Heart left ventricle (tissue), 16 donors: ENCODE measurements around the gene TRIM17. TPM values are rescaled to one million over a fixed set of nuclear protein-coding genes. Genes with fewer than 3 reads are reported as not detected.

Experiments
- ATAC-seq, 4 donors: fragments of 200-7000 bp; cut with Tn5 transposase; one replicate each; pipeline ENCODE4 v1.9.1; 2020 to 2022; ENCODE audit warnings: moderate library complexity in 4 of 4, mild to moderate bottlenecking in 3 of 4, moderate number of reproducible peaks in 1 of 4
- DNase-seq, 5 donors: peaks; one replicate each; pipeline ENCODE4 v3.0.0-alpha.2; 2020
- H3K27ac ChIP-seq, 12 donors: fragments of 200-600 bp; sonication (generic) in 4 of 12; one replicate each; pipeline versions ENCODE4 v1.5.0 to v1.8.0; 2016 to 2022; ENCODE audit warnings: mild to moderate bottlenecking in 2 of 12
- H3K27me3 ChIP-seq, 9 donors: fragments of 200-600 bp; sonication (generic) in 2 of 9; one replicate each; pipeline versions ENCODE4 v1.5.1 to v1.8.0; 2016 to 2022; ENCODE audit warnings: mild to moderate bottlenecking in 3 of 9
- H3K36me3 ChIP-seq, 9 donors: fragments of 200-600 bp; sonication (generic) in 2 of 9; one replicate each; pipeline versions ENCODE4 v1.5.0 to v1.8.0; 2018 to 2022; ENCODE audit warnings: mild to moderate bottlenecking in 2 of 9
- H3K4me1 ChIP-seq, 12 donors: fragments of 200-600 bp; sonication (generic) in 4 of 12; one replicate each; pipeline versions ENCODE4 v1.5.0 to v1.8.0; 2016 to 2022; ENCODE audit warnings: mild to moderate bottlenecking in 3 of 12
- H3K4me3 ChIP-seq, 12 donors: fragments of 200-600 bp; sonication (generic) in 4 of 12; one replicate each; pipeline versions ENCODE4 v1.5.0 to v1.8.0; 2017 to 2022; ENCODE audit warnings: mild to moderate bottlenecking in 9 of 12, moderate library complexity in 4 of 12
- H3K9me3 ChIP-seq, 12 donors: fragments of 200-600 bp; sonication (generic) in 4 of 12; one replicate each; pipeline versions ENCODE4 v1.5.0 to v1.8.0; 2016 to 2022; ENCODE audit warnings: mild to moderate bottlenecking in 1 of 12
- POLR2A ChIP-seq, 2 donors: fragments of 450-650 bp; IDR thresholded peaks; one replicate each; pipeline ENCODE4 v1.6.1; 2017; ENCODE audit warnings: antibody characterized with exemption in 2 of 2, mild to moderate bottlenecking in 2 of 2, moderate library complexity in 2 of 2
- WGBS, 4 donors: extraction: QIAGEN DNeasy Blood & Tissue Kit in 2 of 4; methylation state at CpG; one replicate each; pipeline versions ENCODE4 v1.1.5 to v1.1.7; 2013 to 2018; 5-methylcytosine and 5-hydroxymethylcytosine counted together
- intact Hi-C, 10 donors: fragments of 100-400 bp; cut with DNase I; formaldehyde crosslinking; loops; one replicate each; pipeline versions ENCODE4 v1.11.1 to v1.14.2; 2022
- polyA plus RNA-seq, 2 donors: library from polyadenylated mRNA; stranded (reverse); fragments of 200-250 nt; gene quantifications; one replicate each; pipeline ENCODE4 v1.2.3, GENCODE V29; 2013
- total RNA-seq, 9 donors: library from RNA; depleted of rRNA in 2 of 9; stranded (reverse); fragments of >200 nt in 2 of 9; fragmentation: NEBNext Ultra II Directional in 3 of 9; extraction: Animal tissue kit (Norgen Biotek cat#: 25700) in 3 of 9; gene quantifications; one replicate each; pipeline versions ENCODE4 v1.1.0 to v1.2.4, GENCODE V29; 2016 to 2023
- TF ChIP-seq, protein P1 (sequence below), 12 donors: fragments of 200-600 bp; sonication (generic) in 4 of 12; IDR thresholded peaks; one replicate each; pipeline versions ENCODE4 v1.5.0 to v1.8.0; 2018 to 2022; ENCODE audit warnings: antibody characterized with exemption in 12 of 12, mild to moderate bottlenecking in 5 of 12
- donor health status: ischemic (EF 13 %, LVEDD 7.1; RV severe dilation, severe dysfunction).
- donor health status: healthy with polysubstance abuse.
- donor health status: DM: no; HTN: yes; CAD: no.
- donor health status: DM: no; HTN: no; CAD: no.
- donor health status: ischemic (EF 25% LVEDD 6.9; RV normal size, moderate dysfunction).
- donor health status: ischemic (EF 25% LVEDD 5.7; RV mildly dilated, moderate dysfunction).
- donor health status: healthy.
- donor health status: DM: yes; HTN: yes; CAD: no.
- donor health status: ischemic (EF 35%, LVEDD 5.7; RV mildly dilated, moderate dysfunction).
- donor health status: nonischemic (EF 11% LVEDD 7.7; RV severe dilation, severe dysfunction).
- donor health status: DM: yes; HTN: yes; CAD: no.
- donor health status: PGD.
- donor health status: ischemic (EF 29% LVEDD 5.4; RV normal size, mild dysfunction).
- donor health status: nonischemic (EF 23%, LVEDD 6.1; RV moderate dilation, normal function).

The TRIM17 gene
- total and polyA plus RNA-seq, 11 donors: 0.08 to 1.7 (median 0.39) TPM; not detected in 3

GRCh38 chr1:228387321-228387720 lies 29.3 kb downstream of the TRIM17 start:
- no peak overlapping the region for H3K4me3 ChIP-seq
- DNase-seq: peak in 1 of 5 donors; percentile 20
- intact Hi-C loops: no loop called here
- no peak overlapping the region for H3K27ac ChIP-seq
- no peak for ATAC-seq
- no peak for TF ChIP-seq POLR2A (IDR thresholded peaks at IDR 0.05)
- TF ChIP-seq, protein P1, sequence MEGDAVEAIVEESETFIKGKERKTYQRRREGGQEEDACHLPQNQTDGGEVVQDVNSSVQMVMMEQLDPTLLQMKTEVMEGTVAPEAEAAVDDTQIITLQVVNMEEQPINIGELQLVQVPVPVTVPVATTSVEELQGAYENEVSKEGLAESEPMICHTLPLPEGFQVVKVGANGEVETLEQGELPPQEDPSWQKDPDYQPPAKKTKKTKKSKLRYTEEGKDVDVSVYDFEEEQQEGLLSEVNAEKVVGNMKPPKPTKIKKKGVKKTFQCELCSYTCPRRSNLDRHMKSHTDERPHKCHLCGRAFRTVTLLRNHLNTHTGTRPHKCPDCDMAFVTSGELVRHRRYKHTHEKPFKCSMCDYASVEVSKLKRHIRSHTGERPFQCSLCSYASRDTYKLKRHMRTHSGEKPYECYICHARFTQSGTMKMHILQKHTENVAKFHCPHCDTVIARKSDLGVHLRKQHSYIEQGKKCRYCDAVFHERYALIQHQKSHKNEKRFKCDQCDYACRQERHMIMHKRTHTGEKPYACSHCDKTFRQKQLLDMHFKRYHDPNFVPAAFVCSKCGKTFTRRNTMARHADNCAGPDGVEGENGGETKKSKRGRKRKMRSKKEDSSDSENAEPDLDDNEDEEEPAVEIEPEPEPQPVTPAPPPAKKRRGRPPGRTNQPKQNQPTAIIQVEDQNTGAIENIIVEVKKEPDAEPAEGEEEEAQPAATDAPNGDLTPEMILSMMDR (IDR thresholded peaks at IDR 0.05): no peak
- no peaks in the 10 kb centered on the region for H3K27me3 ChIP-seq
- H3K9me3 ChIP-seq: no peaks in the 10 kb centered on the region
- H3K4me1 ChIP-seq: no peaks in the 10 kb centered on the region
- peaks cover 0 to 4% (median 0%) of the 10 kb centered on the region in 9 donors for H3K36me3 ChIP-seq

- H3K36me3 ChIP-seq: no peaks in the 10 kb centered on the region
- no peaks in the 10 kb centered on the region for H3K4me1 ChIP-seq
- ATAC-seq (no peak), DNase-seq (no peak)
- no peak overlapping the region for H3K27ac ChIP-seq
- H3K9me3 ChIP-seq: no peaks in the 10 kb centered on the region
- H3K27me3 ChIP-seq: no peaks in the 10 kb centered on the region
- intact Hi-C loops: no loop called here
- H3K4me3 ChIP-seq: no peak overlapping the region
- TF ChIP-seq, protein P1 (IDR thresholded peaks at IDR 0.05): no peak
- TF ChIP-seq POLR2A (IDR thresholded peaks at IDR 0.05): no peak
These were observed 31.4 kb downstream of the TRIM17 start for GRCh38 chr1:228385232-228385631.

GRCh38 chr1:228383773-228384172 lies 32.9 kb downstream of the TRIM17 start:
- intact Hi-C loops: no loop called here
- DNase-seq (no peak), ATAC-seq (no peak)
- Histone ChIP-seq H3K36me3 (peaks cover 0 to 7% (median 0%) of the 10 kb centered on the region in 9 donors), H3K4me3 (no peak overlapping the region), H3K4me1 (peaks cover 0 to 11% (median 5%) of the 10 kb centered on the region in 12 donors), H3K27me3 (peaks cover 0 to 11% (median 0%) of the 10 kb centered on the region in 9 donors), H3K27ac (no peak overlapping the region), H3K9me3 (no peaks in the 10 kb centered on the region)
- TF ChIP-seq, protein P1 (IDR thresholded peaks at IDR 0.05): no peak
- TF ChIP-seq POLR2A (IDR thresholded peaks at IDR 0.05): no peak
- 84 to 95% (median 92%) methylated on average over 2 of the region's 2 CpGs for WGBS, 4 donors

DNA sequence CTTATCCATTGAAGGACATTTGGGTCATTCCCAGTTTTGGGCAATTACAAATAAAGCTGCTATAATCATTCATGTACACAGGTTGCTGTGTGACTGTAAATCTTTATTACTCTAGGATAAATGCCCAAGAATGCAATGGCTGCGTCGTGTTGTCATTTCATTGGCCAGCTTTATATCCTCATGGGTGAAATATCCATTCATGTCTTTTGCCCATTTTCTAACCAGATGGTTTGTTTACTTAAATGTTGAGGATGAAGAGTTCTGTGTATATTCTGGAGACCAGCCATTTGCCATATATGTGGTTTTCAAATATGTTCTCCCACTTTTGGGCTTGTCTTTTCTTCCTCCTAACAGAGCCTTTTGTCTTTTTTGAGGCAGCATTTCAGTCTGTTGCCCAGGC lies 35.3 kb downstream of the TRIM17 start:
- peaks cover 0 to 7% (median 0%) of the 10 kb centered on the region in 9 donors for H3K36me3 ChIP-seq
- H3K9me3 ChIP-seq: no peaks in the 10 kb centered on the region
- no peak for DNase-seq
- no peak for TF ChIP-seq POLR2A (IDR thresholded peaks at IDR 0.05)
- TF ChIP-seq, protein P1 (IDR thresholded peaks at IDR 0.05): no peak
- no peak for ATAC-seq
- H3K27ac ChIP-seq: no peak overlapping the region
- 89 to 95% (median 91%) methylated on average over 2 of the region's 2 CpGs for WGBS, 4 donors
- no peak overlapping the region for H3K4me3 ChIP-seq
- intact Hi-C loops: no loop called here
- peaks cover 0 to 22% (median 7%) of the 10 kb centered on the region in 12 donors for H3K4me1 ChIP-seq
- peaks cover 0 to 15% (median 0%) of the 10 kb centered on the region in 9 donors for H3K27me3 ChIP-seq
